Epithelial cell of proximal tubule (primary cell): Measurements from ENCODE around the gene CCZ1. TPM values are rescaled to one million over a fixed set of nuclear protein-coding genes. Genes with fewer than 3 reads are reported as not detected.
"Not testable (repeated sequence)": the region's sequence is repeated elsewhere in the genome, so short reads cannot be mapped to it uniquely, and the experiment has no call there.

Experiments
- DNase-seq: peaks from one replicate; pipeline ENCODE4 v3.0.0-alpha.2; 2011; ENCODE audit warnings: low read depth
- H3K4me3 ChIP-seq: 2 replicates; pipeline ENCODE4 v1.5.1; 2011; ENCODE audit warnings: low read depth, mild to moderate bottlenecking, low read length
- CTCF ChIP-seq: conservative IDR thresholded peaks from 2 replicates; pipeline ENCODE4 v1.5.1; 2012; ENCODE audit warnings: low read depth, mild to moderate bottlenecking, low read length
- total RNA-seq: library from RNA; depleted of rRNA; stranded (reverse); fragments of >200 nt; gene quantifications from 2 replicates; pipeline ENCODE4 v1.2.3, GENCODE V29; 2015

Gene CCZ1
- total RNA-seq, 1 donor from 2014 or later, result 29.2 TPM

GRCh38 chr7:5869691-5870090, 28.8 kb upstream of the CCZ1 start:
- H3K4me3 ChIP-seq, result no peak overlapping the region
- no peak for DNase-seq
- no peak for TF ChIP-seq CTCF

GRCh38 chr7:5870311-5870710, 28.2 kb upstream of the CCZ1 start:
- no peak for TF ChIP-seq CTCF
- no peak for DNase-seq
- H3K4me3 ChIP-seq, result no peak overlapping the region

- DNase-seq, result no peak
- no peak overlapping the region for H3K4me3 ChIP-seq
- no peak for TF ChIP-seq CTCF
Measured at GRCh38 chr7:5872326-5872725, 26.2 kb upstream of the CCZ1 start.

GRCh38 chr7:5879591-5879990, 18.9 kb upstream of the CCZ1 start:
- DNase-seq, H3K4me3 ChIP-seq: not testable (repeated sequence)

- not testable (repeated sequence) for DNase-seq, H3K4me3 ChIP-seq
Measured at GRCh38 chr7:5880106-5880505, 18.4 kb upstream of the CCZ1 start.

GRCh38 chr7:5884431-5884830, 14.1 kb upstream of the CCZ1 start:
- H3K4me3 ChIP-seq, DNase-seq: not testable (repeated sequence)

- not testable (repeated sequence) for DNase-seq, H3K4me3 ChIP-seq
Measured at GRCh38 chr7:5888021-5888420, 10.5 kb upstream of the CCZ1 start.

GRCh38 chr7:5890244-5890643, 8.3 kb upstream of the CCZ1 start:
- not testable (repeated sequence) for DNase-seq, H3K4me3 ChIP-seq

GRCh38 chr7:5892498-5892897, 6.0 kb upstream of the CCZ1 start:
- no peak overlapping the region for H3K4me3 ChIP-seq
- TF ChIP-seq CTCF, result no peak
- no peak for DNase-seq

GRCh38 chr7:5897369-5897919, 1.1 kb upstream of the CCZ1 start:
- not testable (repeated sequence) for H3K4me3 ChIP-seq, DNase-seq

- DNase-seq, H3K4me3 ChIP-seq: not testable (repeated sequence)
Measured at GRCh38 chr7:5903002-5903401, 4.5 kb downstream of the CCZ1 start.

- DNase-seq, H3K4me3 ChIP-seq: not testable (repeated sequence)
Measured at GRCh38 chr7:5904726-5905125, 6.2 kb downstream of the CCZ1 start.

- DNase-seq, H3K4me3 ChIP-seq: not testable (repeated sequence)
Measured at GRCh38 chr7:5908835-5909234, 10.3 kb downstream of the CCZ1 start.

GRCh38 chr7:5916529-5916928, 18.0 kb downstream of the CCZ1 start:
- DNase-seq, result not testable (repeated sequence)

GRCh38 chr7:5924180-5924579, 25.6 kb downstream of the CCZ1 start:
- H3K4me3 ChIP-seq, DNase-seq: not testable (repeated sequence)

More at GRCh38 chr7:5916529-5916928, 18.0 kb downstream of the CCZ1 start:
- H3K4me3 ChIP-seq, result not testable (repeated sequence)
